ENCODE results near the gene SGPP1.
"Not testable (repeated sequence)": the region's sequence is repeated elsewhere in the genome, so short reads cannot be mapped to it uniquely, and the experiment has no call there.

The SGPP1 gene

DNA sequence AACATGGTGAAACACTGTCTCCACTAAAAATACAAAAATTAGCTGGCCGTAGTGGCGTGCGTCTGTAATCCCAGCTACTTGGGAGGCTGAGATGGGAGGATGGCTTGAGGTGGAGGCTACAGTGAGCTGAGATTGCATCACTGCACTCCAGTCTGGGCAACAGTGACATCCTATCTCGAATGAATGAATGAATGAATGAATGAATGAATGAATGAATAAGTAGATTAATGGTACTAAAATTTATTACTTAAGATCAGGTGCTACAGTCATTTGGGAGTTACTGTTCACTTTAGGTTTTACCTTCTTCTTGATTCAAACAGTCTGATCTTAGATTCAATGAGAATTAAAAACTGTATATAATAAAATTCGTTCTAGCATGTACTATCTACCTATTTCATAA, 54.6 kb downstream of the SGPP1 start:
- DNase-seq (ENCODE audit: low read depth, low spot score), result no peak

DNA sequence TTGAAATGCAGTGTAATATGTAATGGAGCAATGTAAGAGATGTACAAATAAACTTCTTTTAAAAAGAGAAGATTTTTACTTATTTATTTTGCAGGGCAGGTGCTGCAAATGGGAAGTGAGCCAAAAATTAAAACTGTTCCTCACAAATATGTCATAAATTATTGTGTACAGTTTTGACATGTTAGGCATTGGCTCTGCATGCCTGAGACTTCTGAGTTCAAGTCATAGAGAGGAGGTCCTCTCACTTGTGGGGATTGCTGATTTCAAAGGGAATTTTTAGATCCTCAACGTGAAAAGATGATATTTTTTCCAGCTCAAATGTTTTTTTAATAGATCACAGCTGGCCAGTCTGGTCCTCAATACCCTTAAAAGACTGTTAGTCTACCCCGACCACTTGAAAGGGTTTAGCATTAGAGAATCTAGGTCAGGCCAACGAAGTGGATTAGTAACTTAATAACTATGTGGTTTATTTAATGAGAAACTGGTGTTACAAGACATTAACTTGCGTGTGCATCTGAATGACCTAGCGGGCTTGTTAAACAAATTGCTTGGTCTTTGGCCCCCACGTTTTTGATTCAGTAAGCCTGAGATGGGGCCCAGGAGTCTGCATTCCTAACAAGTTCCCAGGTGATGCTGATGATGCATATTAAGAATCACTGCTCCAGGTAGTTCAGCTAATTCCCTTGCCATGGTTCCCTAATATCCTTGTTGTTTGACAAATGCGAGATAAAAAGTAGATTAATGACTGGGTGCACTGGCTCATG, 55.3 kb downstream of the SGPP1 start:
- no peak for DNase-seq (ENCODE audit: low read depth, low spot score)

DNA sequence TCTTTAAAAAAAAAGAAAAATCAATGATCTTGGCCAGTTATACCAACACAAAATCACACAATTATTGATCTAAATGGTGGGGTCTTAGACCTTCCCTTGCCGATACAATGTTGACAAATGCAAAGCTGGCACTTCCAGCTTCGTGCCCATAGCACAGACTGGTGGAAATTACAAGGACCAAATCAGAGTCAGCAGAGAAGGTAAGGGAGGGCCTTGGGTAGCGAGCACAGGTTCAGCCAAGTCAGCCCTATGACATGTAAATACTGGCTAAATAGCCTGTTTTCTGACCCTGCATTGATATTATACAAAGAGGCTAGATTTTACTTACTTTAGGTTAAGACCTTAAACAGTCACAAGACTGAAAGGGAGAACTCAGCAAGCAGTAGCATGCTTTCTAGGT, 55.9 kb downstream of the SGPP1 start:
- DNase-seq (ENCODE audit: low read depth, low spot score), result no peak

DNA sequence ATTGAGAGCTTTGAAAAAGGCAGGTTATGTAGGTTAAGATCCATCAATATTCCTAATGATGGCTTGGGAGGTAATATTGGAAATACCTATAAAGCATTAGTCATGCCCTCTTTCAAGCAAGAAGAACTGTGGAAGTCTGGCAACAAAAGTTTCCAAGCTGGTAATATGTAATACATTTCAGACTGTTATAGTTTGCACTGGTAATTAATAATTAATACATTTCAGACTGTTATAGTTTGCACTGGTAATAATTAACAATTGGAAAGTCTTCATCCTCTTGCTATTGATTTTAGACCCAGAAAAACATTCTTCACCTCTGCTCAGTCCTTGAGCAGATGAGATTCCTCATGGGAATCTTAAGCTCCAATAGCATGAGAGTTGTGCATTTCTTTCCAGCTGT, 57.2 kb downstream of the SGPP1 start:
- DNase-seq (ENCODE audit: low read depth, low spot score), result no peak

DNA sequence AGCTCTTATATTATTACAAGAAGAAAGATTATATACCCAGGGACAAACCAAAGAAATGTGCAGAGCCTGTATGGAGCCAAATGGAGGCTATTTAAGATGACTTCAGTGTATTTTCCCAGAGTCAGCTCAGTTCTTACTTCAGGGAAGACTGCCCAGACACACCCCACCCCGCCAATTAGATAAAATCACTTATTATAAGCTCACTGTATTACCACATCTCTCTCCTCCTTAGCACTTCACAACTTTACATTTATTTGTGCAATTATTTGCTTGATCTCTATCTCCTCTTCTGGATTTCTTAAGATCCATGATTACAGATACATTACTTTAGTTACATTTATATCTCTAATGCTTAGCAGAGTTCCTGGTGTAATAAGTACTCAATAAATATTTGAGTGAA, 61.5 kb downstream of the SGPP1 start:
- no peak for DNase-seq (ENCODE audit: low read depth, low spot score)

DNA sequence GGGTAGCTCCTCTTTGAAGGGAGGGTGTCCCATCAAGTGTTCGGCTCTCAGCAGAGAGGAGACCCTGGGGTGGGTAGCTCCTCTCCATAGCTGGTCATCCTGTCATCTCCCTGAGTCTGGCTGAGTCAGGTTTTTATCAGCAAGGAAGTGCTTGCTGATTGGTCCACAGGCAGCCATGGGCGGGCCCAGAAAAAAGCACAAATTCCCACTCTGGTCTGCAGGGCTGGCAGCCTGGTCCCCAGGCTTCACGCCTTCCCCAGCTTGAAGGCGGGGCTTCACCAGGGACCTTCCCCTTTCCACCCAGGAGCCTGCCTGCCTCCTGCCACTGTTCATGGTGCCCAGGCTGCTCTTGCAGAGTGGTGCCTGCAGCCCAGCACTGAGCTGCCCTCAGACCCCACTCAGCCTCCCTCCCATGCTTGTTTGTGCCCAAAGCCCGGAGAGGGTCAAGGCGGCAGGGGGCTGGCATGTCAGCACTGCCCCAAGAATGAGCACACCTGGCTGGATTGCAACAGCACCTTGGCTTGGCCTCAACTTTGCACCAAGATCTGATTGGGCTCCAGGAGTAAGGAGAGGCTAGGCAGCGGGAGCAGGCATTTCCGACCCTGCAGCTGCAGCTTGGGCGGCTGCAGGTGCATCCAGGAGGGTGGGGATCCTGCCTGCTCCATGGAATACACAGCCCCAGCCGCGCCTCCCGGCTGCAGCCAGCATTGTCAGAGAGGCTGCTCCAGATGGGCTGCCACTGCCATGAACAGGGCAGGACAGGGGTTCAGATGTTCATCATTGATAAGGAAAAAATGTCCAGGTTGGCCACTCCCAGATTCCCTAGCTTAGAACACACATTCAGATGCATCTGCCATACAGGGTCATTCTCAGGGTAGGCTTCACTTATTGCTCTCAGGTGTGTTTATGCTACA, 64.2 kb downstream of the SGPP1 start:
- DNase-seq (ENCODE audit: low read depth, low spot score), result no peak

DNA sequence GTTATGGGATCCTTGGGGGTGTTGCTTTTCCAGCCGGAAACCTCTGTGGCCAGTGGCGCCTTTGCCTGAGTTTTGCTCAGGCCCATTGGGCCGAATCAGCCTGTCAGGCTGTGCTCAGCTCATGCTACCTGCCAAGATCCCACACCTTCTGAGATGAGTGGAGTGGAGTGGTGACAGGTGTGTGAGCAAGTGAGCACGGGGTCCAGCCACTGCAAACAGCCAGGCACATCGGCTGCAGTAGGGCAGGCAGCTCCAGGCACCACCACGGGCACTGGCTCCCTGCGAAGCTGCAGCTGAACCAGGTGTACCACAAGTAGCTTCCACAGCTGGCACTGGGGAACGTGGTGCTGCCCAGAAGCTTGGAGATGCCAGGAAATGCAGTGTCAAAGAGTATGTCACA, 65.1 kb downstream of the SGPP1 start:
- no peak for DNase-seq (ENCODE audit: low read depth, low spot score)

DNA sequence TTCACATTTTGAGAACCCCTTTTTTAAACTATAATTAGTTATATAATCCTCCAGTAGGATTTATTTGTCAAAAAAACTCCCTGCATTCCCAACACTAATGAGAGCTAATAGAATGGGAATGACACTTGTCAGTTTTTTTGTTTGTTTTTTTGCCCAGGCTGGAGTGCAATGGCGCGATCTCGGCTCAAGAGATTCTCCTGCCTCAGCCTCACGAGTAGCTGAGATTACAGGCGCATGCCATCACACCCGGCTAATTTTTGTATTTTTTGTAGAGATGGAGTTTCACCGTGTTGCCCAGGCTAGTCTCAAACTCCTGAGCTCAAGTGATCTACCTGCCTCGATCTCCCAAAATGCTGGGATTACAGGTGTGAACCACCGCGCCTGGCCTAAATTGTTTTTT, 66.0 kb downstream of the SGPP1 start:
- not testable (repeated sequence) for DNase-seq (ENCODE audit: low read depth, low spot score)

DNA sequence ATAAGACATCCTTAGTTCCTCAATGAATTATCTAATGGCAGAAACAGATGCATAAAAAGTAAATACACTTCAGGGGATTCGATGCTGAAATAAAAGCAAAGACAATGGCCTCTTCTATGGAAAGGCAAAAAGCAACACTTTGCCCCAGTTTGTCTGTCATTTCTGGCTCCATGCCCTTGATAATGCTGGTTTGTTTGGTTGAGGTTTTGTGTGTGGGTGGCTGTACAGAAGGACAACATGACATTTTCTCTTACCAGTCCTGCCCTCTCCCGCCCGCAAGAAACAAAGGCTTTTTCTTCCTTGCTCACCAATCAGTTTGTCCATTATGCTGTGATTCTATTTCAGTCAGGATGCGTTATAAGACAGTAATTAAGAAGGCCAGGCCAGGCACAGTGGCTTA, 68.1 kb downstream of the SGPP1 start:
- no peak for DNase-seq (ENCODE audit: low read depth, low spot score)

DNA sequence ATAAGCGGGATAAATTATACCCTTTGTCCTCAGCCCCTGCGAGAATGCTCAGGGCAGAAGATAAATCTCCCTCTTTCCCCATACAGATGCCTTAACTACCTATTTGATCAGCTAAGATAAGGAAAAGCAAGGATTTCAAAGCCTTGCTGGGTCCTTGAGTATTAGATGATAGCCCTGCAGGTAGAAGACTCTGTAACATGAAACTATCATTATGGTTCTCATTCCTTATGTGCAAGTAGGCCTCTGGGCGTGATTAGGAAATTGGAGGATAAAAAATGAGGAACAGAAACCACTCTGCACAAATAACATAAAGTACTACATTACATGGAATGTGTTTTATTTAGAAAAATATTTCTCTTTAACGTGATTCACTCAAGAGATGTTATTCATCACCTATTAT, 71.7 kb downstream of the SGPP1 start:
- DNase-seq (ENCODE audit: low read depth, low spot score), result no peak

DNA sequence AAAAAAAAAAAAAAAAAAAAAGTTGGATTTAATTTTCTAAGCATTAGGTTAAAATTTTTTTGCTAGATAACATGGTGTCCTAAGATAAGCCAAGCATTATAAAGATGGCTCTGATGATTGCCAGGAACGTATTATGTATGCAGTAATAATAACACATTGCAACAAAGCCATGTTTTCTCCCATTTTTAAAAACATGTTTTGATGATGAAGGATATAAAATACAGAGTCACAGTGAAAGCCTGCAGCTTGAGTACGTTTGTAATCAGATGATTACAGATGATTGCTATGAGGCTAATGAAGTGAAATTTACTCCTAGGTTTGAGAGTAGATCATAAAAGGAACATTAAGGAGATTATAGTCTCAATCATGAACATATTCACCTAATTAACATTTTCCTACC, 72.9 kb downstream of the SGPP1 start:
- no peak for DNase-seq (ENCODE audit: low read depth, low spot score)

DNA sequence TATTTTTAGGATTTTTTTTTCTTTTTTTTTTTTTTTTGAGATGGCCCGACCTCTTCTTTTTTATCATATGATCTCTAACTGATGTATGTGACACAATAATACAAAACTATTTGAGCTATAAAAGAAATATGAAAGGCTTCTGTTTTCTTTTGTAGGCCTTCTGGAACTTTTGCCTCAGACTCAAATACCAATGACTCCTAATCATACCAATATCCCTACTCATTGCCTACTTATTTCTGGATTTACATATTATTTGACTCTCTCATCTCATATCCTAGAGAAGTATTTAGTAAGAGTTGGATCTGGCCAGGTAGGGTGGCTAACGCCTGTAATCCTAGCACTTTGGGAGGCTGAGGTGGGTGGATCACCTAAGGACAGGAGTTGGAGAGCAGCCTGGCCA, 73.5 kb downstream of the SGPP1 start:
- no peak for DNase-seq (ENCODE audit: low read depth, low spot score)

DNA sequence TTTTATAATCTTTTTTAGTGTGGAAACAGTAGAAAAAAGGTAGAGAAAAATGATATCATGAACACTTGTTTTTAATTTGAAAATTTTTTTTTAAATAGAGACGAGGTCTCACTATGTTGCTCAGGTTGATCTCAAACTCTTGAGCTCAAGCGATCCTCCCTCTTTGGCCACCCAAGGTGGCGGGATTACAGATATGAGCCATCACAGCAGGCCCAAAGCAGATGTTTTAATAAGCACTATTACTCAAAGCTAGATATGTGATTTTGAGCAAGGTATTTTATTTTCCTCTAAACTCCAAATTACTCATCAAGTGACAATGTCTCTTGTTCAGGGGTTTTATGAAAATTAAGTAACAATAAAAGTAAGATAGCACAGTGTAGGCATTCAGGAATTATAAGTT, 75.5 kb downstream of the SGPP1 start:
- no peak for DNase-seq (ENCODE audit: low read depth, low spot score)

DNA sequence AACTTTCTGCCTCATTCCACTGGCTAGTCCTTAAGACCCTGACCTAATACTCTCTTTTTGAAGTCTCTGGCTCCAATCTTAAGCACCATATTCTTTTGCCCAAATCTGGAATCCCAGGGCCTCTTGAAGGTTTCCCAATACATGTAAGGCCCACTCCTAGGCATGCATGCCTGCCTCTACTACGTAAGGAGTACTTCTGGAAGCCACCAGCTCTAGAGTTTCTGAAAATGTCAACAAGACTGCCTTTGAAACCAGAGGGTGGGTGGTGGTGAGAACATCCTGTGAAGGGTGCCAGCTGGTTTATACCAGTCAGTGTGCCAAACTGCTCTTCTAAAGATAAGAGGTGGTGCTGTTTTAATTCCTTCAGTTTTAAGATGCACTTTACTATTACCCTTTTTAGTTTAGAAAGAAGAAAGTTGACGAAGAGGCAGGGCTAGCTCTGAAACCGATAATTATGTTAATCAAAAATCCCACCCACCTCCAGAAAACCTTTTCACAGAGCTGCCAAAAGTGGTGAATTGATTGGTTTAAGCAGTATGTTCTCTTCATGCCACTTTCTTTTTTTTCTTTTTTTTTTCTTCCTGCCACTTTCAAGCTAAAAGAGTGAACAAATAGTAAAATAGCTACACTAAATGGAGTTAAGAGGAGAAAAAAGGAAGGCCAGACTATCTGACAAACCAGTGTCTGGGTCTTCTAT, 77.5 kb downstream of the SGPP1 start:
- DNase-seq (ENCODE audit: low read depth, low spot score), result peak; percentile 34

DNA sequence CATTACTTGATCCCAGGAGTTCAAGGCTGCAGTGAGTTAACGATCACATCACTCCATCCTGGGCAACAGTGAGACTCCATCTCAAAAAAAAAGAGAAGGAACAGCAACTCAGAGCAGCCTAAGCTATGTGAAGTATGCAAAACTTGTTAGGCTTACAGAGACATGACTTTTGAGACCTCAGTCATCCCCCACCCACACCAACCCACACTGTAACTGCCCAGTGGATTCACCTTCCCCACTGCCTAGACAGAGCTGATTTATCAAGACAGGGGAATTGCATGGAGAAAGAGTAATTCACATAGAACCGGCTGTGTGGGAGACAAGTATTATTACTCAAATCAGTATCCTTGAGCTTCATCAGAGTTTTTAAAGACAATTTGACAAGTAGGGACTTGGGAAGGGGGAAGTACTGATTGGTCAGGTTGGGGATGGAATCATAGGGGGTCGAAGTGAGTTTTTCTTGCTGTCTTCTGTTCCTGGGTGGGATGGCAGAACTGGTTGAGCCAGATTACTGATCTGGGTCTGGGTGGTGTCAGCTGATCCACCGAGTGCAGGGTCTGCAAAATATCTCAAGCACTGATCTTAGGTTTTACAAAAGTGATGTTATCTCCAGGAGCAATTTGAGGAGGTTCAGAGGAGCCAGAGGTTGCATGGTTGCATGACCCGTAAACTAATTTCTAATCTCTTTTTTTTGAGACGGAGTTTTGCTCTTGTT, 80.0 kb downstream of the SGPP1 start:
- DNase-seq (ENCODE audit: low read depth, low spot score), result no peak

DNA sequence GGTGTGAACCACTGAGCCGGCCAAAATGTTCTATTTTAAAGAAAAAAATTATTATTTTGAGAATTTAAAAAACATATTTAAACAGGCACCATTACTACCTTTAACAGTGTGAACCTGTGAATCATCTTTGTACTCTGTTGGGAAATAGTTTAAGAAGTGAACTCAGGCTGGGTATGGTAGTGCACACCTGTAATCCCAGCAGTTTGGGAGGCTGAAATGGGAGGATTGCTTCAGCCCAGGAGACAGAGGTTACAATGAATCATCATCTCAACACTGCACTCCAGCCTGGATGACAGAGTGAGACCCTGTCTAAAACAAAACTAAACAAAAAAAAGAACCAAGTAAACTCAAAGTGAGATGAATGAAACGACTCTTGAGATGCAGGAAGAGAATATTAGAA, 83.1 kb downstream of the SGPP1 start:
- no peak for DNase-seq (ENCODE audit: low read depth, low spot score)

DNA sequence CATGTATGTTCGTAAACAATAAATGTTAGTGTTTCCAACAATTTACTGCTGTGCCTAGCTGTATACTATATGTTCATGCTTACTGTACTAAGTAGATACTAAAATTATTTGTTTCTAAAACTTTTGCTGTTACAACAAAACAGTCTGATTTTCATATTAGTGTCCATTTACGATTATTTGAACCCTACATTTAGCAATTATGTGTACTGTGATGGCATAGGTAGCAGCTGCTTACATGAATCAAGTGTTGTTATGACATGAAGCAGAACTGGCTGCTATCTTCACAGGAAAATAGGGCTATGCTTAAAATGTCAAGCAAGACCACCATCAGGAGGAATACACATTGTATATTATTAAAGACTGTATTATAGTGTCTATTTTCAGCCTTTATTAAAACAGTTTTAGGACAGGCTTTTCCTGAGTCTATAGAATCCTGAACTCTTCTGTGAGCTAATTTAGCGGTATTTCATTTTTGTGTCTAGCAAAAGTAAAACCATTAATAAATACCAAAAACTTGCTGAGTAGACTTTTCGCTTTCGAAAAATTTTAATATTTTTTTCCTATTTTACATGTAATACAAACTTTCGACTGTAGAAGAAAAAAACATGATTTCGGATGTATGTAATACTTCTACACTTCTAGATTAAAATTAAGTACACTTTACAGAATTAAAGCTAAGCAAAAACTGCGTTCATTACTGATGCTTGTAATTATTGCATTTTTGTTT, 85.0 kb downstream of the SGPP1 start:
- DNase-seq (ENCODE audit: low read depth, low spot score), result no peak

DNA sequence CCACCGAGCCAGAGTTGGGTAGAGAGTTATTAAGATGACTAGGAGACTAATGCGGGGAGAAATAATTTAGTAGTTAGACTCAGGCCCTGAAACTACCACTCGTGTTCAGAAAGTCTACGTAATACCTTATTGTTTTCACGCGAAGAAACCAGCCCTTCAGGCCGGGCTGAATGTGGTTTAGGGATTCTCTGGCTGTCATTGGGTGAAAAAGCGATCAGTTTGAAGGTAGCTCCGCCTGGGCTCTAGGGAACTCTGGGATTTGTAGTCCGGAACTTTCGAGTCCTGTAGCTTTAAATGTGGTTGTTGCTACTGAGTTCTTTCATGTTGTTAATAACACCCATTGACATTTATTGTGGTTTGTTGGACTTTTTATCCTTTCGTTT, 85.6 kb downstream of the SGPP1 start:
- DNase-seq (ENCODE audit: low read depth, low spot score), result peak; percentile 76

DNA sequence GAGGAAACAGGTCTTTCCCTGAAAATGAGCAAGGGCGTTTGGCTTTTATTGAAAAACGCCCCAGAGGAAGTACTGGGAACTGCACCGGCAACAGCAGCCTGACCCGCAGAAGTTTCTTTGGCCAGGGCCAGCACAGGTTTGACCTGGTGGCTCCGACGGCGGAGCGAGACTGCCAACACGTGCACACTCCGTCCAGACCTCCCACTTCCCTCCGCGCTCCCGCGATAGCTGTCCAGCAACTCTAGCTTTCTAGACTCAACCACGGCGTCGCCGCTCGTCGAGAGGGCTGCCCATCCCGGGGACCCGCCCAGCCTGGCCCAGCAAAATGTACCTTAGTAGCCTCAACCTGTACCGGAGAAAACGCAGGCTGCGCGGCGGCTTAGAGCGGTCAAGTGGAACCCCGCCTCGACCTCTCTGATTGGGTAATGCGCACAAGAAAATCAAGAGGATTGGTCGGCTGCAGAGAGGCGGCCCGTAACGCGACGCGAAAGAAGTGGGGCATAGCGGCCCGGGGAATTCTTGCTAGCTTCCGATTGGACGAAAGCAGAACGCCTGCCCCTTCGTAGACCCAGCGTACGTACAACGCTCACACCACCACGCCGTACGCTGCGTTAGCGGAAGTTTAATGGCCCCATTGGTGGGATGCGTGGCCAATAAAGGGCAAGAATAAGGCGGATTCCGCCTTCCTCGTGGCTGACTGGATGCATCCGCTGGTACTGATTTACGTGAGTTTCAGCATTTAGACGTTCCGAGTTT, 86.2 kb downstream of the SGPP1 start, which contains the start of gene WDR89:
TSS of gene WDR89 (minus strand) at position 399 of the 756 bp plus-strand sequence. CDS start 41,929 bp downstream, outside the sequence.
- DNase-seq (ENCODE audit: low read depth, low spot score), result peak; percentile 95

DNA sequence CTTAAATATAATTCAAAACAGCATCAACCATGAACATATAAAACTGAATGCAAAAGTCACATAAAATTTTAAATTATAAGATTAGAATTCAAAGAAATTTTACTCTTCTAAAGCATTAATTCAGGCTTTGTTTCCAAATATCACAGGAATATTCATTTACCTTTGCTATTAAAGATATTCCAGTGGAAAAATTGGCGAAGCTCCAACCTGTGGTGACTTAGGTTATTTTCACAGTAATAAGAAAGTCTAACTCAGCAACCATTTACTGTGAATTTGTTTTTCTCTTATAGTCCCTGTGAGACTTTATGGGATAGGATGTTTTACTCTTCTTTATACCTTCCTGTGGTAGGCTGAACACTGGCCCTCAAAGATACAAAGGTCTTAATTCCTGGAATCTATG, 89.4 kb downstream of the SGPP1 start:
- DNase-seq (ENCODE audit: low read depth, low spot score), result no peak
